ENCODE measurements around the gene LCOR. TPM values are rescaled to one million over a fixed set of nuclear protein-coding genes. Genes with fewer than 3 reads are reported as not detected.
"Not testable (repeated sequence)": the region's sequence is repeated elsewhere in the genome, so short reads cannot be mapped to it uniquely, and the experiment has no call there.

Gene LCOR
- total RNA-seq, 1 donor from 2014 or later, result 49.2 TPM

DNA sequence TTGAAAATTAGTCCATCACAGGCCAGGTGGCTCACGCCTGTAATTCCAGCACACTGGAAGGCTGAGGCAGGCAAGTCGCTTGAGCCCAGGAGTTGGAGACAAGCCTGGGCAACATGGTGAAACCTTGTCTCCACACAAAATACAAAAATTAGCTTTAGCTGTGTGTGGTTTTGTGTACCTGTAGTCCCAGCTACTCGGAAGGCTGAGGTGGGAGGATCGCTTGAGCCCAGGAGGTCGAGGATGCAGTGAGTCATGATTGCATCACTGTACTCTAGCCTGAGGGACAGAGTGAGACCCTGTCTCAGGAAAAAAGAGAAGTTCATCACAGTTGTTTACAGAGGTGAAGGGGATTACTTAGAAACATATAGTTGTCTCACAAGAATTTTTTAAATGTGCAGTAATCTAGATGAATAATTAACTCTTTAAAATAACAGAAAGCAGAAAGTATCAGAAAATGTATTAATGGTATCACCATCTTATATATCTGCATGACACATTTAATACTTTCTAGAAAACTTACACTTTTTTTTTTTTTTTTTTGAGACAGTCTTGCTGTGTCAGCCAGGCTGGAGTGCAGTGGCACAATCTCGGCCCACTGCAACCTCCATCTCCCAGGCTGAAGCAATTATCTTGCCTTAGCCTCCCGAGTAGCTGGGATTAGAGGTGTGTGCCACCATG lies 8.9 kb downstream of the LCOR start:
- DNase-seq (ENCODE audit: low read depth), result peak; percentile 86

DNA sequence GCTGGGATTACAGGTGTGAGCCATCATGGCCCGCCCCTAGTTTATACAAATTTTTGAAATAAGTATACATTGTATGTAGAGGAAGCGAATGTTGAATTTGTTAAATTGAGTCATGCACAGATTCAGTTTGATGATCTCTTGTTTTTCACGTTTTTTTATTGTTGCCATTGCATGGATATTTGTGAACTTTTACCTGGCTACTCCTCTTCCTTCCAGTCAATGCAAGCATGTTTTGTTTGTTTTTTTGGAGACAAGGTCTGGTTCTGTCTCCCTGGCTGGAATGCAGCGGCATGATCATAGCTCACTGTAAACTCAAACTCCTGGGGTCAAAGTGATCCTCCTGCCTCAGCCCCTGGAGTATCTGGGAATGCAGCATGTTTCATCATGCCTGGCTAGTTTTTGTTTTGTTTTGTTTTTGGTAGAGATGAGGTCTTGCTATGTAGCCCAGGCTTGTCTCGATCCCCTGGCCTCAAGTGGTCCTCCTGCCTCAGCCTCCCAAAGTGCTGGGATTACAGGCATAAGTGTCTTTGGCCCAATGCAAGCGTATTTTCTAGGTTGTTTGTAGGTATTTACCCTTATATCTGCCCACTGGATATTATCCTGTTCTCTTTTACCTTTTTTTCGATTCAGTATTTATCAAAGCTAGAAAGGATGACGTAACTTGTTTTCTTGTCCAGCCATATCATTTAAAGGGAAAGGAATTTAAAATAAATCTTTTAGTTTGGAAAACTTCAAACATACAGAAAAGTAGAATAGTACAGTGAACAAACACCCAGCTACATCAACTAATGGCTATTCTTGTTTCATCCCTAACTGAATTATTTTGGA lies 11.0 kb downstream of the LCOR start:
- DNase-seq (ENCODE audit: low read depth), result no peak

DNA sequence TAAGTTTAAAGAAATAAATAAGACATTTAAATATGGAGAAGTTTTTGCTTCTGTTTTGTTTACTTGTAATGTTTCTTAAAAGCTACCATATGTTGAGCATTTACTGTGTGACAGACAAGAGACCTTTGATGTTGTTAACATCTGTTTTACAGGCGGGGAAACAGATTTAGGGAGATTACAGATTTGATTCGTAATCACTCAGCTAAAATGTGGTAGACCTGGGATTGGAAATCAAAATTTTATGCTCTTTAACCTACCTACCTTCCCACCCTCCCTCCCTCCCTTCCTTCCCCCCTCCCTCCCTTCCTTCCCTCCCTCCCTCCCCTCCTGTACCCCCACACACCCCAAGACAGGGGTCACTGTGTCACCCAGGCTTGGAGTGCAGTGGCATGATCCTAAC lies 11.7 kb downstream of the LCOR start:
- DNase-seq (ENCODE audit: low read depth), result no peak

DNA sequence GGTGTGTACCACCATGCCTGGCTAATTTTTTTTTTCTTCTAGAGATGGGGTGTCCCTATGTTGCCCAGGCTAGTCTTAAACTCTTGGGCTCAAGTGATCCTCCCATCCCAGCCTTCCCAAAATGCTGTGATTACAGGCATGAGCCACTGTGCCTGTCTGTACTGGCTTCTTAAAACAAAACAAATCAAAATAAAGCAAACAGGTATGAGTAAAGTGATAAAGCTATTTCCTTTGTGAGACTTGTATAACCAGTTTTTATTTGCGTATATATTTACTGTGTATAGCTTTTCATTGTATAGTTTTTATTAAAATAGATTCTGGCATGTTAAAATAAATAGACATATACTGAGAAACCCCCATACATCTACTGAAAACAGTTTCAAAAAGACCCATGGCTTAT lies 14.3 kb downstream of the LCOR start:
- DNase-seq (ENCODE audit: low read depth), result no peak

DNA sequence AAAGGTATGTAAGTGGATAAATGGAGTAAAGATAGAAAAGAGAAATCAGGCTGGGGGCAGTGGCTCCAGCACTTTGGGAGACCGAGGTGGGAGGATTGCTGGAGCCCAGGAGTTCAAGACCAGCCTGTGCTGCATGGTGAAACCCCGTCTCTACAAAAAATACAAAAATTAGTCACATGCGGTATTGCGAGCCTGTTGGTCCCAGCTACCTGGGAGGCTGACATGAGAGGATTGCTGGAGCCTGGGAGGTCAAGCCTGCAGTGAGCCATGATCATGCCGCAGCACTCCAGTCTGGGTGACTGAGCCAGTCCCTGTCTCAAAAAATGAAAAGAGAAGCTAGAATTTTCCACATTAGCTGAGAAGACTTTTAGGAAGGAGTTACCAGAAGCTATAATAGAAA lies 14.8 kb downstream of the LCOR start:
- DNase-seq (ENCODE audit: low read depth), result no peak

DNA sequence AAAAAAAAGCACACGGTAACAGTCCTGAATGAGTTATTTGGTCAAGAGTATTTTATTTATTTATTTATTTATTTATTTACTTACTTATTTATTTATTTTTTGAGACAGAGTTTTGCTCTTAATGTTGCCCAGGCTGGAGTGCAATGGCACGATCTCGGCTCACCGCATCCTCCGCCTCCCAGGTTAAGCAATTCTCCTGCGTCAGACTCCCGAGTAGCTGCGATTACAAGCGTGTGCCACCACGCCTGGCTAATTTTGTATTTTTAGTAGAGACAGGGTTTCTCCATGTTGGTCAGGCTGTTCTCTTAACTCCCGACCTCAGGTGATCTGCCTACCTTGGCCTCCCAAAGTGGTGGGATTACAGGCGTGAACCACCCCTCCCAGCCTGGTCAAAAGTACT lies 15.3 kb downstream of the LCOR start:
- DNase-seq (ENCODE audit: low read depth), result not testable (repeated sequence)

DNA sequence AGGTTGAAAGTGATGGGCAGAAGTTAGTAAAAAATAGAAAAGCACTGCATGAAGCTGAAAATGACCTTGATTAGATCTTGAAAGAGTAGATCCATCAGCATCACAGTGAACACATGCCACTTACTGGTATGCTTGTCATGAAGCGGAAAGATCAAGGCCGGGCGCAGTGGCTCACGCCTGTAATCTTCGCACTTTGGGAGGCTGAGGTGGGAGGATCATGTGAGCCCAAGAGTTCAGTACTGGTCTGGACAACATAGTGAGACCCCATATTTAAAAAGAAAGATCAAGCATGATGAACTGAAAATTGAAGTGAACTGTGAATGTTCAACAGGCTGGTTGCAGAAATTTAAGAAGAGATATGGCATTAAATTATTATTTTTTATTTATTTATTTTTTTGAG lies 18.0 kb downstream of the LCOR start:
- DNase-seq (ENCODE audit: low read depth), result no peak

DNA sequence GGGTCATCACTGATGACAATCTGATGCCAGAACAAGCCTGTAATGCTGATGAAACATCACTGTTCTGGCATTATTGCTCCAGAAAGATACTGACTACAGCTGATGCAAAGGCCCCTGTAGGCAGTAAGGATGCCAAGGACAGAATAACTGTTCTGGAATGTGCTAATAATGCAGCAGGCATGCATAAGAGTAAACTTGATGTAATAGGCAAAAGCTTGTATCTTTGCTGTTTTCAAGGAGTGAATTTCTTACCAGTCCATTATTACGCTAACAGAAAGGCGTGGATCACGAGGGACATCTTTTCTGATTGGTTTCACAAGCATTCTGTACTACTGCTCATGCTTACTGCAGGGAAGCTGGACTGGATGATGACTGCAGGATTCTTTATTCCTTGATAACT lies 18.7 kb downstream of the LCOR start:
- DNase-seq (ENCODE audit: low read depth), result peak; percentile 63

DNA sequence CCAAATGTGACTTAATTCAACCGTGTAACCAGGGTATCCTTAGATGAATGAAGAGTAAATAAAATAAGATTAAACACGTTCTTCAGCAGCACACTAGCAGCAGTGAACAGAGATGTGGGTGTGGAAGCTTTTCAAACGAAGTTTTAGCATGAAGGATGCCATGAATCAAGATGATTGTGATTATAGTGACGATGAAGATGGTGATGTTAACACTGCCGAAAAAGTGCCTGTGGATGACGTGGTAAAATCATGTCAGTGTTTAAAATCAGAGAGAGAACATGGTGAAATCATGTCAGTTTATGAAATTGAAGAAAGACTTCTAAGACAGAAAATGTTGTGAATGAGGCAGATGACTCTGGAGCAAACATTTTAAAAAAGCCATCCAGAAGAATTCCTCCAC lies 19.2 kb downstream of the LCOR start:
- DNase-seq (ENCODE audit: low read depth), result no peak

DNA sequence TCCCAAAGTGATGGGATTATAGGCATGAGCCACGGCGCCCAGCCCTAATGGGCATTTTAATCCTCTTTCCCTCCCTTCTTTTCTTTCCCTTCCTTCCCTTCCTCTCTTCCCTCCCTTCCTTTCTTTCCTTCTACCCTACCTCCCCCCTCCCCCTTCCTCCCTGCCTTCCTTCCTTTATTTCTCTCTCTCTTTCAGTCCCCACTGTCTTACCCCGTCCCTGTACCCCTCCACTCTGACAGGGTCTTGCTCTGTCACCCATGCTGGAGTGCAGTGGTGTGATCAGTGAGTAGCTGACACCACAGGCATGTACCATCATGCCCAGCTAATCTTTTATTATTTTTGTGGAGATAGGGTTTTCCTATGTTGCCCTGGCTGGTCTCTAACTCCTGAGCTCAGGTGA lies 24.2 kb downstream of the LCOR start:
- no peak for DNase-seq (ENCODE audit: low read depth)

DNA sequence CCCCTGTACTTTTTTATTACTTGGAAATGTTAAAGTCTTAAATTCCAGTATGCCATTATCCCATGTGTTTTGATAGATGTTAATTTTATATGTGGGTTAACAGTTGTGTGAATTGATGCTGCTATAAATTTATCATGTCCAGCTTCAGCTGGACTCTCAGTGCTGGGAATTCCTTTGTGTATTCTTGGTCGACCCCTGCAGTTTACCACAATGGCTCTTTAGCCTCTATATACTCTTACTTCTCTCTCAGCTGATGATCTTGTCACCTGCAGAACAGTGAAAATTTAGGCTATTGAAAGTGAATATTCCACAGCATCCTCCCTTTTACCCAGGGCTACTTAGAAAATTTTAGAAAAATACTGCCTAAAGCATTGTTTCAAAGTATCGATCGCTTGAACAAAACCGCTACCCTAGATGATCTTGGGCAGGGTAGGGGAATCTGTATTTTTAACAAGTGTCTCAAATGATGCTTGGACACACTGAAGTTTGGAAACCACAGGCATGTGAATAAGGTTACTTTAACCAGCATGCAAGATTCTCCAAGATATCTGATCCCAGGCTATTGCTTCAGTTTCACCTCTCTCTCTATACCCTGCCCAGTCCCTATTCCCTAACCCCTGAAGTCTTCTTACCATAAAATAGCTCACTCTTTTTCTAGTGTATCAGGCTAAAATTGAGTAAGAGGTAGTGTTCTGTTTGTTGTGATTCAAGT lies 25.4 kb downstream of the LCOR start:
- DNase-seq (ENCODE audit: low read depth), result no peak

DNA sequence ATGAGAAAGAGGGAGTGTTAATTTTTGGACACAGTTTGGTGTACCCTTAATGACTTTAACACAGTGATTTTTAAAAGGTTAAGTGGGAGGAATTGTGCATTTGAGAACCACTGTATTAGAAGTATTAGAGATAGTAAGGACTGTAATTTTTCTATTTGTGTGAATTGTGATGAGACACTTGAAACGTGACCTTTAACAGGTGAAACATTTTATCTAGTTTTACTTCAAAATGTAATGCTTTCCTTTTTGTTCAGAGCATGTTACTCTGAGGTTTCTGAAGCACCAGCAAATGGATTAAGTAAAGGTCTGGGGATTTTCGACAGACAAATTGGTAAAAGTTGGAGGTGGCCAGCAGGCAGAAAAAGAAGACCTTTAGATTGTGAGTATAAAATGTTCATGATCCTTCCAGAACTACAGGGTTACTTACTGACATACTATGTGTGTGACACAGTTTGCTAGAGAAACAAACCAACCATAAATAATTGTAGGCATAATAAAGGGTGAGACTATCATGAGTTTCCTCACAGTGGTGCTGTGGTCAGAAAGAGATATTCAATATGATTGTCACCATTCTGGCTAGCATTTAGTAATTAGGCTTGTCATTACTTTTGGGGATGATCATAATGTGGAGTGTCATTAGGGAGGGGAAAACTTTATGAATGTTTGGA lies 26.1 kb downstream of the LCOR start:
- no peak for DNase-seq (ENCODE audit: low read depth)

DNA sequence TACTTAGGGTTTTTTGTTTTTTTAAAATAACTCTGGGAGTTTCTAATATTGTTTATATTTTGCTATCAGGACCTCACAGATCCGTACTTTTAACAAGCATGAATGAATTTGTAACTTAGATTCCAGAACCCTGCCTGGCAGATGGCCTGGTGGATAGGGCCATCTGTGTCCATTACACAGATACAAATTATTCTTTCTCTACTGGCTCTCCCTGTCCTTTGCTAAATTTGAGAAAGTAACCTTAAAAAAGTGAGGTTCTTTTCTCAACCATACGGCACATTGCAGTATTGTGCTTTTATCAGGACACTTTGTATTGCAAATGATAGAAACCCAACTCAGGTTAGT lies 26.6 kb downstream of the LCOR start:
- no peak for DNase-seq (ENCODE audit: low read depth)

DNA sequence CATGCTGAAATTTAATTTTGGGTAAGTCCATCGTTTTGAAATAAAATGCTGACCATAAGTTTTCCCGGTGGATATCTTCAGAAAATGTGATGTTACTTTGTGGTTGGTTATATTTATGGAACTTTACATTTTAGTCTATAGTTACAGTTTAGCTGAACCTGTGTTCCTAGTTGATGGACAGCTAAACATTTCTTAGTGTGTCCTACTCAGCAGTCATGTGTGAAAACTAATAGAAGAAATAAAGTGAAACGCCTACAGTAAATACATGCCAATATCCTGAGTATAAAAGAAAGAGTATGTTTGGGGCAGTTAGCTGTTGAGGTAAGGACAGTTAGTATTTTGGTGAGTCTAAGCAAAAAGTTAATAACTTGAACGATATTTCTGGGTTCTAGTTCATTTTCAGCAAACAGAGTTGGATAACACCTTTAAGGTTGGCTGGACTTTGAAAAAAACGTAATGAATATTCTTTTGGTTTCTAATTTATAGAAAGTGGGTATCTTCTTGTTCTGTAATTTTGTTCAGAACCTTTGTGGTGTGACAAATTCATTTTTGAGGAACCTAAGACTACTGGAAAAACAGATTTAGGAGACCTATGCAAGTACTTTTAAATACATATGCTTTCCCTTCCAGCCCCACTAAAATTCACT lies 28.7 kb downstream of the LCOR start:
- DNase-seq (ENCODE audit: low read depth), result no peak

DNA sequence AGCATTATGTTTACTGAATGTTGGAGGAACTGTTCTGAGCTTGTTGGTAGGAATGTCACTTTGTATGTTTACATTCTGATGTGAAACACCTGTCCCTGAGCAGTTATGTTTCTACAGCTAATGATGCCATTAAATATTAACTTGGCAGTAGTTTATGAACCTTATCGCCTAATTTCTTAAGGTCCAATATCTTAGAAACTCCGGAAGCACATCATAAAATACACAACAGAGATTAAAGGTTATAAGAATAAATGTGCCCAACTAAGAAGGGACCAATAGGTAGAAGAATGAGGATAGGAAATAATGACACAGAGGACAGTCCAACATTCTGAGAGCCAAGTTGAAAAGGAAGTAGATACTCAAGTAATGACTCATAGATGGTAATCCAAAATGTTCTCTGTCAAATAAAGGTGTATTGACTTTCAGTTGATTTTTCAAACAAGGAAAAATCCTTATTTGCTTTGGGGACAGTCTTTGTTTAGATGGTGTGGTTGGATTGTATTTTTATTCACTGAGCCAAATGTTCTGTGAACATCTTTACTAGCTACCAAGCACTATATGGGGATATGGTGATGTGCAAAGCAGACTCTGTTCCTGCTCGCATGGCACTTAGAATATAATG lies 31.9 kb downstream of the LCOR start:
- peak; percentile 90 for DNase-seq (ENCODE audit: low read depth)

DNA sequence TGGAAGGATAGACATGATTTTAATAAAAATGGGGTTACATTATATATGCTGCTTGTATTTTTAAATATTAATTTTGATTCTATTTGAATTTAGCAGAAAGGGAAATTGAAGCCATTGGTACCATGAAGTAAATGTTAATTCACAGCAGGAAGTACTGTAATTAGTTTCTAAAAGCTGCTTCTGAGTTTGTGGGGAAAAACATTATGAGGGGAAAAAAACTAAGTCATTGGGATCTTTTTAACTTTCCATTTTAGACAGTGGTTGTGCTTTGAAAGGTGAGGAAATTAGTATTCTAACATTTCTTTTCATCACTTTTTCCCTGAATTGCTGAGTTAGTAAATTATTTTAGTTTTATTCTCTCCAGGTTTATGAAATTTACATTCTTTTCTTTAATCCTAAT lies 41.0 kb downstream of the LCOR start:
- DNase-seq (ENCODE audit: low read depth), result no peak

DNA sequence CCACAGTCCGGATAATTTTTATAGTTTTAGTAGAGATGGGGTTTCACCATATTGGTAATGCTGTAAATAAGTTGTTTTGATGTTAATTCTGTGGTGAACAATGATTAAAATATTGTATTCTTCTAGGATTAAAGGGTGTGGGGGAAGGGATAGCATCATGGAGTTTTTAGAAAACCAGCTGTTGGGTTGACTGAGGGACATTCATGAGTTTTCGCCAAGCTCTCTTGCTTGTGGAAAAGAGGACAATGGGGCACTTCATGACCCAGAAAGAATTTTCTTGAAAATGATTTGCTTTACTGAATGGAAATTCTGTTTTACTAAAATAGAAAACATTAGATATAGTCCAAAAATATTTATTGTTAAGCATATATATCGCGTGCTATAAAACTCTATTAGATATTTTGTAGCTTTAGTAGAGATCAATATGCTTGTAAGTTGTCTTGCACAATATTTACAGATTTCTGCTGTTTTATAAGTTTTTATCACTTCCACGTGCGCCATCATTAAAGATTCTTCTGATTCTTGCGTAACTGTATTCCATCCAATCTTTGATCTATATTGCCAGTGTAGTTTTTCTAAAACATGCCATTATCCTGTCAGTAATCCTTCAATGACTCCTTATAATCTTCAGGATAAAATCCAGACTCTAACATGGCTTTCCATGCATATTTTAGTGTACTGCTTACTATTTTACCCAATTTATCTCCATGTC lies 41.8 kb downstream of the LCOR start:
- DNase-seq (ENCODE audit: low read depth), result no peak

DNA sequence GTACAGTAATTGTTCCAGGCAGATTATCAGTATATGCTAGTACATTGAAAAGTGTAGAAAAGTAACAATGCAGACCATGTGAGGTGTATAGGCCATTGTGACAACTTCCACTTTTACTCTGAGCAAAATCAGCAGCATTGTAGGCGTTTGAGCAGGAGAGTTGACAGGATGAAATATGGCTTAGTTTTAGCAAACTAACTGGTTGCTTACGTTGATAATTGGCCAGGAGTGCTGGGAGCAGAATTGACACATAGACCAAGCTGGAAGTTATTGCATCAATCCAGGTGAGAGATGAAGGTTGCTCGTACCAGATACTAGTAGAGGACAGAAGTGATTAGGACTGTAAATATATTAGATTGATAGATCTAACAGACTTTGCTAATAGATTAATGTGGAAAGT lies 46.0 kb downstream of the LCOR start:
- DNase-seq (ENCODE audit: low read depth), result peak; percentile 36

DNA sequence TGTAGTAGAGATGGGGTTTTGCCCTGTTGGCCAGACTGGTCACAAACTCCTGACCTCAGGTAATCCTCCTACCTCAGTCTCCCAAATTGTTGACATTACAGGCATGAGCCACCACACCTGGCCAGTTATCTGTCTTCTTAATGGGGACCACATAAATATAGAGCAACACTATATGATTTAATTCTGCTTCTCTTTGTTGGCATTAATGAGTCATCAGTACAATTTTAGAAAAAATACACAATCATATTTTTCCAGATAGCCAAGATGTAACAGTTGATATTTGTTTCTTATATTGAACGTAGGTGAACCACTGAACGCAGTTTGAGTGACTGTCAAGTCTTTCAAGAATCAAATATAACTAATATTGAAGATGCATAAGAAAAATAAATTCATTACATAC lies 48.5 kb downstream of the LCOR start:
- no peak for DNase-seq (ENCODE audit: low read depth)

DNA sequence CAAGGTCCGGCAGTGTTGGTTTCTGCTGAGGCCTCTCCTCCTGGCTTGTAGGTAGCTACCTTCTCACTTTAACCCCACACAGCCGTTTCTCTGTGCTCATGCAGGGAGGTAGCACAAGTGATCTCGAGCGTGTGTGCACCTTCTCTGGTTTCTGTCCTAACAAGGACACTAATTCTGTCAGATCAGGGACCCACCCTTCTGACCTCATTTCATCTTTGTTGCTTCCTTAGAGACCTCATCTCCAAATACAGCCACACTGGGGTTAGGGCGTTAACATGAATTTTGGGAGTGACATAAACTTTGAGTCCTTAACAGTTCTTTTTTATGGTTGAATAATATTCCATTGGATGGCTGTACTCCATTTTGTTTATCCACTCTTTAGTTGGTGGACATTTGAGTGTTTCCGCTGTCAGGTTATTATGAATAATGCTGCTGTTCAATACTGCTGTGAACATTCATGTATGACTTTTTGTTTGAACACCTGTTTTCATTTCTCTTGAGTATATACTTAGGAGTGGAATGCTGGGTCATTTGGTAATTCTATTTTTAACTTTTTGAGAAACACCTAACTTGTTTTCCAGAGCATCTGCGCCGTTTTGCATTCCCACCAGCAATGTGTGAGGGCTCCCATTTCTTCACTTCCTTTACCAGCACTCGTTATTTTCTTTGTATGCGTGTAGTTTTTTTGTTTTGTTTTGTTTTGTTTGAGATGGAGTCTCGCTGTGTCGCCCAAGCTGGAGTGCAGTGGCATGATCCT lies 57.5 kb downstream of the LCOR start:
- no peak for DNase-seq (ENCODE audit: low read depth)

Data from renal cortical epithelial cell (primary cell).